GM10847 (cell line): ENCODE measurements around the gene SPATA4.

Source experiments
- POLR2A ChIP-seq: IDR thresholded peaks from 2 replicates; pipeline ENCODE4 v1.6.1; 2011; ENCODE audit not compliant: insufficient read length; ENCODE audit errors: extremely low read depth

The SPATA4 gene

DNA sequence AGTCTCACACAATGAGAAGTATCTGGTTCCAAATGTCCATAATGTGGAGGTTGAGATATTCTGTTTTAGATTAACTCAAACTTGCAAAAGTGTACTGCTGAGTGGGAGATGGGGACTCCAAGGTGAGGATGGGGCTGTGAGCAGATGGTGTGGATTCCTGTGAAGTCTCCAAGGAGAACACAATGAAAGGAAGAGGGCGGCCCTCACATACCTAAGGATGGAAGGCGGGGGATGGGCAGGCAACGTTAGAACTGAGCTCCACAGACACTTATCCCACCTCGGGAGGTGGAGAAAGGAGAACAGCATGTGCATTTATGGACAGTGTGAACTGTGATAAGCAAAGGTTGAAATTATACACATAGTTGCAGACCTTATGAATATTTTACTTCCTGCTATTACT lies 9.9 kb upstream of the SPATA4 start:
- no peak for TF ChIP-seq POLR2A

DNA sequence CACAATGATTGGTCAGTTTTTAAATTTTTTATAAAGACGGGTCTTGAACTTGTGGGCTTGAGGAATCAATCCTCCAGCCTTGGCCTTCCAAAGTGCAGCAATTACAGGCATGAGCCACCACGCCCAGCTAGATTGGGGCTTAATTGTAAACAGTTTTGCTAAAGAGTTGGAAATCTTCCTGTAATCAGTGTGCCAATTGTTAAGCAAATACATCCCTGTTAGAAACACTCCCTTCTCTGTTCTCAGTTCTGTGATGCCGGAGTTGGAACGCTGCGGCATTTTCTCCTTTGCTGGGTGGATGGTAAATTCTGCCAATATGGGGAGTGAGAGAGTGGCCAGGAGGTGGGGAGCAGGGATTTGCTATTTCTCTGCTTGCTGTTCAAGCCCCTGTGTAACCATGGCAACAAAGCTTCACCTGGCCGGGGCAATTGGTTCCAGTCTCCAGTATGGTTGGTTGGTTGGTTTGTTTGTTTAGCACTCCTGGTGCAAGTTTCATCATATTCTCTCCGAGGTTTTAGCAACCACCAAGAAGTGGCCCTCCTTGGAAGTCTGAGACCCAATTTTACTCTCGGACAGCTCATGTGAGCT lies 3.0 kb upstream of the SPATA4 start:
- TF ChIP-seq POLR2A, result no peak

DNA sequence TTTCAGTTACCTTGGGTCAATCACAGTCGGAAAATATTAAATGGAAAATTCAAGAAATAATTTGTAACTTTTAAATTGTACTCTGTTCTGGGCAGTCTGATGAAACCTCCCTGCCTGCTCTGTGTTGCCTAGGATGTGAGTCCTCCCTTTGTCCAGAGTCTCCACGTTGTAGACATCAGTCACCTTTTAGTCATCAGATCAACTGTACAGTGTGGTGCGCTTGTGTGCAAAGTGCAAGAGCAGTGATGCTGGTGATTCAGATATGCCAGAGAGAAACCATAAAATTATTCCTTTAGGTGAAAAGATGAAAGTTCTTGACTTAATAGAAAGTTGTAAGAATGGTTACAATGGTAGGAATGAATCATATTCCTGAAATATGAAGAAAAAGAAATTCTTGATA lies 1.4 kb downstream of the SPATA4 start:
- no peak for TF ChIP-seq POLR2A

DNA sequence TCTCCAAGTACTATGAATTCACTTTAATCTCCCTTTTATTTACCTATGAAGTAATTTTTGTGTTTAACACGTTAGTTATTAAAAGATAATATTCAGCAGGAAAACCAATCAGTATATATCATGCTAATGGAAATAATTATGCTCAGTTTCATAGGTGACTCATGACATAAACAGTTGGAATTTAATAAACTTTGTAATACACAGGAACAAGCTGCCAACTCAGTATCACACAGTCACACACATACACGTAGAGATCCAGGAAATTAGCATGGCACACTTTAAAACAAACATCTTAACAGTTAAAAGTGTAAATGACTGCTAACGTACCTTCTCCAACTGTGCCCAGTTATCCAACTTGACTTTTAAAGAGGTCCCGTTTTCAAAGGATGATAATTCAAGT lies 2.3 kb downstream of the SPATA4 start:
- no peak for TF ChIP-seq POLR2A

DNA sequence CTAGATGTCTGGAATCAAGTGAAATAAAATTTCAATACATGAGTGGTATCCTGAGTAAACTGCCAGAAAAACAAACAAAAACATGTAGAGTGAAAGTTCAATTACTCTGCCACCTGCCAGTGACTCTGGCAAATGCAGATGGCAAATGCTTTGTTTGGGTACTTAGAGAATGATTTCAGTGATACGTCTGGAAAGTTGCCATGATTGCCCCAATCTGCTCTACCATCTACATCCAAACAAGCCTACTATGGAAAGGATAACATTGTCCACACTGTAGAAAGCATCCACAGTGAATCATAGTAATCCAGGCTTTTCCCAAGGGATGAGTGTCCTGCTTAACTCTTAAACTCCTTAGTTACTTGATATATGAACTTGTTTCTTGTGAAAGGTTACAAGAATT lies 3.4 kb downstream of the SPATA4 start:
- TF ChIP-seq POLR2A, result no peak

DNA sequence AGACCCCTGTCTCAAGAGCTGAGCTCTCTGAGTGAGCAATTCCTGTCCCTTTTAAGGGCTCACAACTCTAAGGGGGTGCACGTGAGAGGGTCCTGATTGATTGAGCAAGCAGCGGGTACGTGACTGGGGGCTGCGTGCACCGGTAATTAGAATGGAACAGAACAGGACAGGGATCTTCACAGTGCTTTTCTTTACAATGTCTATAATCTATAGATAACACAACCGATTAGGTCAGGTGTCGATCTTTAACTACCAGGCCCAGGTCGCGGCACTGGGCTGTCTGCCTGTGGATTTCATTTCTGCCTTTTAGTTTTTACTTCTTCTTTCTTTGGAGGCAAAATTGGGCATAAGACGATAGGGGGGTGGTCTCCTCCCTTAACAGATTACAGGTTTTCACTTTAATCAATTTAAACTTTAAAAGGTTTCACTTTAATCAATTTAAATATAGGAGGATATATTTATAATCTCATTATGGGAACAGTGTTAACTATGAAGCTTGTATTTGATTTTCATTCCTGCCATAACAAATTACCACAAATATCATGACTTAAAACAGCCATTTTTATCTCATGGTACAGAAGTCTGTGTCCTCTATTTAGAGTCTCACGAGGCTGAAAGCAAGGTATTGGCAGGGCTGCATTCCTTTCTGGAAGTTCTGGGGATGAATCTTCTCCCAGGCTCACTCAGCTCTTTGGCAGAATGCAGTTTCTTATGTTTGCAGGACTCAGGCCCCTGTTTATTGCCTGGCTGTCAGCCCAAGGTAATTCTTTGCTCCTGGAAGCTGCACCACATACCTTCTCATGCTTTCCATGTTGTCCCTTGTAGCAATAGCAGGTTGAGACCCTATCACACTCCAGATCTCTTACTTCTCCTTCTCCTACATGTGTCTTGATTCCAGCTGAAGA lies 5.2 kb downstream of the SPATA4 start:
- TF ChIP-seq POLR2A, result no peak

DNA sequence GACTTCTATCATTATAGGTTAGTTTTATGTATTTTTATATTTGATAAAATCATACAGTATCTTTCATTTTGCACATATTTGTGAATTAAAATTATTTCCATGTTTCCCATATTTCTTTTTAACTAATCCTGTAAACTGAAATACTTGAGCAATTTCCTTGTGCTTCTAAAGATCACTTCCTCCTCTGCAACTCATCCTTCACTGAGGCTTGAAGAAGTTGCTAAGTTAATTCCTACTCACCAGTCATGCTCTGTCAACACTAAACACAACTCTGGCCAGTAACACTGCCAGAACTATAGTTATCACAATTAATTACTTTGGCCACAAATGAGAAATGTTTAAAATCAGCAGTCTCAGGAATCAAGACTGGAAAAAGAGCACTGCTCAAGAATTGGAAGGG lies 6.7 kb downstream of the SPATA4 start:
- TF ChIP-seq POLR2A, result no peak

DNA sequence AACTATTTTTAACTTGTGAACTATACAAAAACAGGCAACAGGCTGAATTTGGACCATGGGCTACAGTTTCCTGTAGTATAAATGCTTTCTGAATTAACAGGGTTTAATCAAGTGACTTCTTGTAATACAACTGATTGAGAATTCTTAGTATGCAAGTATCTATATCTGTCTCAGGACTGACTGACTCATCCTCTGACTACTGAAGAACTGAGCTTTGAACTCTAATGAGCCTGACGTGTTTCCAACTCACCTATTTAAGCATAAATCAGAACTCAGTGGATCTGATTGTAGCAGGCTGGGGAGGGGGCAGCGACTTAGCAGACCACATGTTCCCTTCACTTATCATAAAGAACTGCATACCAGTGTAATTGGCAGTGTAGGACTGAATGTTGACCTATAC lies 7.8 kb downstream of the SPATA4 start:
- TF ChIP-seq POLR2A, result no peak

DNA sequence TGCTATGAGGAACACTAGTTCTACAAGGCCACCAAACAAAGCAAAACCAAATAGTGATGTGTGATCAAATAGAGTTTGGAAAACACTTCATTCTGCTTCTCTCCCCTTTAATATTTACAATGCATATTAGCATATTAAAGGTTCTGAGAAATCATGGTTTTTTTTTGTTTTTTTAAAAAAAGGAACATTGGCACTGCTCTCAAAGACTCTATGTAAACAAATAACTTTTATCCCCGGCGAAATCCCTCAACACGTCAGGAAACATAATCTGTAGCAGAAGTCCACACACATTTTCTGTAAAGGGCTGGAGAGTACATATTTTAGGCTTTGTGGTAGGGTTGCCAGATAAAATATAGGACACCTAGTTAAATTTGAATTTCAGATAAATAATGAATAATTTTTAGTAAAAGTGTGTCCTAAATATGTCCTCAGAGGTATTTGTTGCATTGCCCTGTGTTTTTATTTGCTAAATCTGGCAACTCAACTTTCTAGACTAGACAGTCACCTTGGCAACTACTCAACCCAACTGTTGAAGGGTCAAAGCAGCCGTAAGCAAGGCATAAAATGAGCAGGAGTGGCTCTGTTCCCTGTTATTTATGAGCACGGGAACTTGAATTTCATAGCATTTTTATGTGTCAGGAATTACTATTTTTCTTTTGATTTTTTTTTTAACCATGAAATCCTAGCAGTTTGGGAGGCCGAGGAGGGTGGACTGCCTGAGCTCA lies 8.6 kb downstream of the SPATA4 start:
- TF ChIP-seq POLR2A, result no peak

DNA sequence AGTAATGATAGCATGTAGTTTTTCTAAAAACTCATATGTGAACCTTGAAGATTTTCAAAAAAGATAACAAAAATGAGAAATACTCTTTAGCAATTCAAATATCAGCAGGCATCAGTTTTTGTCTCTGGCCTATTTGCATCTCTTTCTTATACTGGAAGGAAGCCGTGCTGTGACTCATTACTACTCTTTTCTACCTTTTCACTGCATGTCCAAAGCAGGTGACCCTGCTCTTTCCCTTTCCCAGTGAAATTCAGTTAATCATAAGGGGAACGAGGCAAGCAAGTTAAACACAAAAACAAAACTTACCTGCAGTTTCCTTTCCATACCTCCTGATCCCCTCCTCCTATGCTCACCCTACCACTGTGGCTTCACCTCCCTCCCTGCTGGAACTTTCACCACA lies 9.3 kb downstream of the SPATA4 start:
- TF ChIP-seq POLR2A, result no peak

DNA sequence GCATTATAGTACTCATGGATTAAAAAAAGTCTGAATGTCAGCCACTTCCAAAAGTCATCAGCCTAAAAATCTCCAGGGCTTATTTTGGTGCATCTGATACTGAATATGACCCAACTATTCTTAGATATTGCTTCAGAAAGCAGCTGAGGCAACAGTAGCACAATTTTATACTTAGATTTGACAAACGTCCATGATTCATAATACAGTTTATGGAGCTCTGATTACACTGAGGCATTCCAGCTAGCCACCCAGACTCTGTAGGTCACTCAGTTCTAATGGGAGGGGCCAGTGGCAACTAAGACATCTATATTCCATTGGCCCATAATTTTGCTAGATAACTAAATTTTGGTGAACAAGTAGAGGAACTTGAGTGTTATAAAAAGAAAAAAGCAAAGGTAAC lies 10.3 kb downstream of the SPATA4 start:
- no peak for TF ChIP-seq POLR2A

DNA sequence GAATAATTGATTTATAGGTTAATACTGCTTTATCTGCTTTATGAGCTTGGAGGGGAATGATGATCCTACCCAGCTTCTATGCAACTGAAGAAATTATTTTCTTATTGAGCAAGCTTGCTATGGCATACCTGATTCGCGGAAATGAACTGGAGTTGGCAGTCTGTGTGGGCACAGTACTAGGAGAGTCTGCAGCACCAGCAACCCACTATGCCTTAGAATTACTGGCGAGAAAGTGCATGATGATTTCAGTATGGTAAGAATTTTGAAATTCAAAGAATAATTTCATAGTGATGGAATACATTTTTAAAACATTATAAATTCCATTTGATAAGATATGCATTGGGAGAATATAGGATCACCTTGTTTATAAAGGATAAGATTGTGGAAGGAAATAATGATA lies 32.3 kb downstream of the SPATA4 start:
- TF ChIP-seq POLR2A, result no peak

DNA sequence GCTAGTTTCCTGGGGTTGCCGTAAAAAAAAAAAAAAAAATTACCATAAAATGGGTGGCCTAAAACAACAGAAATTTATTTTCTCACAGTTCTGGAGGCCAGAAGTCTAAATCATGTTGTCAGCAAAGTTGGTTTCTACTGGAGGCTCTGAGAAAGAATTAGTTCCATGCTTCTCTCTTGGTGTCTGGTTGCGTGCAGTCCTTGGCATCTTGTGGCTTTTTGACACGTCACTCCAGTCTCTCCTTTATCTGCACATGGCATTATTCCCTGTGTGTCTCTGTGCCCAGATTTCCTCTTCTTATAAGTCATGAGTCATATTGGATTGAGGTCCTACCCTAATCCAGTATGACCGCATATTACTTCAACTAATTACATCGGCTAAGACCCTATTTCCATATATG lies 38.7 kb downstream of the SPATA4 start:
- no peak for TF ChIP-seq POLR2A

DNA sequence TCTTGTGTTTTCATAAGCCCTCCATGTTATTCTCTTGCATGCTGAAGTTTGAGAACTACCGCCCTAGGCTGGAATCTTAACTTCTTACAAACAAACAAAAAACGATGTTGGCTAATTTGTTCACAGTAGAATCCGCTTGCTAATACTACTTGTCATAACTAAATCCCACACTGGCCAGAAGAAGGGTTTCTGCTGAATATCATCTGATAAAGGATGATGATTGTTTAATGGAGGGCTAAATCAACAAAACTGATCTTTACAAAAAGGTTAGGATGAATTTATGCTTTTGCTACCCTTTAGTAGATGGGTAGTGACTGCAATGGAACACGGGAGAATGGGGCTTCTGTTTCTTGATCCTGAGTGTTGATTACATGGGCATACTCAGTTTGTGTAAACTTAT lies 42.3 kb downstream of the SPATA4 start:
- TF ChIP-seq POLR2A, result no peak

DNA sequence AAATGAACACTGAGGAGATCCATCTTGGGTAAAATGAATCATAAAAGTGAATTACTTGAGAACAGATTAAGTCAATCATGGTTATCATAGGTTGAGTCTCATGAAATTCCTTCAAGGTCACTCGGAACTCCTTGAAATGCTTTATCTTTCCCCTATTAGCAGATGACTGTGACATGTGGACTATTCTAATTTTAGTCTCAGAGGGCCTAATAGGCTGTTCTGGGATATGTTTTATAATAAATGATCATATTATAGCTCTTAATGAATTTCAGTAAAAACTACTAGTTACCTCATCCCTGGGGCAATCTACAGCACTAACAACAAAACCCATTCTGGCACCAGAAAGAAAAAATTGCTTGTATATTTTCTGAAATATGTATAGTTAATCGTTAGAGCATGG lies 44.7 kb downstream of the SPATA4 start:
- no peak for TF ChIP-seq POLR2A

DNA sequence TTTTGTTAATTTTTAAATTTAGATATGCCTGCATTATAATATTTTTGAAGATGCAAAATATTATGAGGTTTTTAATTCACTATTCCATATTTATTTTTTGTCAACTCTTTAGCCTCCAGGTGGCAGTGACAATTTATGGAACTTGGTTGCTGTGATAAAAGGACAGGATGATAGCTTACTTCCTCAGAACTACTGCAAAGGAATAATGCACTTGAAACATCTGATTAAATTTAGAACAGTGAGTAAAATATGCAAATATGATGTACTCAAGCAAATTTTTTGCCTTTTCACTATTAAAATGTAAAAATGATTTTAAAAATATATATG lies 45.1 kb downstream of the SPATA4 start:
- TF ChIP-seq POLR2A, result no peak
